ENCODE measurements around the gene KCNK1. TPM values are rescaled to one million over a fixed set of nuclear protein-coding genes. Genes with fewer than 3 reads are reported as not detected.

Gene KCNK1
- total RNA-seq, 6 experiments from 2014 or later = 1.1 to 7.6 (median 3.6) TPM

GRCh38 chr1:233620065-233620464 lies 6.2 kb downstream of the KCNK1 start:
- WGBS (ENCODE audit: insufficient coverage, low coverage, low lambda C conversion rate, missing lambda C conversion rate) = 88% methylated on average over 2 of the region's 2 CpGs
- DNase-seq = no peak
- no peaks in the 10 kb centered on the region for H3K27me3 ChIP-seq

DNA sequence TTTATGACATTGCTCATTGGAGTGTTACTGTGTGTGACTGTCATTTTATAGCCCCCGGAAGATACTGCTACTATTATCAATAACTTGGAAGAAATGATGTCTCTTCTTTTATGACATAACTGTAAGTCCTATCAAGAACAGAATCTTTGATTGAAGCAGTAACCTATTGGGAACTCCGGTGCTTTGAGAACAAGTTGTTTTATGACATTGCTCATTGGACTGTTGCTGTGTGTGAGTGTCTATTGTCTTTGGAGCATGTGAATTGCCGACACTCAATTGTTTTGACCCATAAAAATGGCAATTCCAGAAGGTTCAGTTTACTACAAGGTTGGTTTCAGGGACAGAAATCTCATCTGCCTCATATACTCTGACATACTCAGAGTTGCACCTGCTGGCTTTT lies 8.0 kb downstream of the KCNK1 start:
- no peak for ATAC-seq
- intact Hi-C loops (cut with DNase I) = no loop called here
- no peak overlapping the region for H3K27ac ChIP-seq

More at GRCh38 chr1:233620065-233620464, 6.2 kb downstream of the KCNK1 start:
- Histone ChIP-seq H3K36me3 (no peaks in the 10 kb centered on the region), H3K4me1 (no peaks in the 10 kb centered on the region), H3K27ac (no peak overlapping the region), H3K9me3 (no peaks in the 10 kb centered on the region), H3K4me3 (no peak overlapping the region)
- ATAC-seq = no peak
- intact Hi-C loops (cut with DNase I) = no loop called here
- TF ChIP-seq POLR2A (IDR thresholded peaks at IDR 0.05) = no peak
- TF ChIP-seq, protein P1, sequence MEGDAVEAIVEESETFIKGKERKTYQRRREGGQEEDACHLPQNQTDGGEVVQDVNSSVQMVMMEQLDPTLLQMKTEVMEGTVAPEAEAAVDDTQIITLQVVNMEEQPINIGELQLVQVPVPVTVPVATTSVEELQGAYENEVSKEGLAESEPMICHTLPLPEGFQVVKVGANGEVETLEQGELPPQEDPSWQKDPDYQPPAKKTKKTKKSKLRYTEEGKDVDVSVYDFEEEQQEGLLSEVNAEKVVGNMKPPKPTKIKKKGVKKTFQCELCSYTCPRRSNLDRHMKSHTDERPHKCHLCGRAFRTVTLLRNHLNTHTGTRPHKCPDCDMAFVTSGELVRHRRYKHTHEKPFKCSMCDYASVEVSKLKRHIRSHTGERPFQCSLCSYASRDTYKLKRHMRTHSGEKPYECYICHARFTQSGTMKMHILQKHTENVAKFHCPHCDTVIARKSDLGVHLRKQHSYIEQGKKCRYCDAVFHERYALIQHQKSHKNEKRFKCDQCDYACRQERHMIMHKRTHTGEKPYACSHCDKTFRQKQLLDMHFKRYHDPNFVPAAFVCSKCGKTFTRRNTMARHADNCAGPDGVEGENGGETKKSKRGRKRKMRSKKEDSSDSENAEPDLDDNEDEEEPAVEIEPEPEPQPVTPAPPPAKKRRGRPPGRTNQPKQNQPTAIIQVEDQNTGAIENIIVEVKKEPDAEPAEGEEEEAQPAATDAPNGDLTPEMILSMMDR (IDR thresholded peaks at IDR 0.05) = no peak

GRCh38 chr1:233624289-233624688 lies 10.4 kb downstream of the KCNK1 start:
- WGBS (ENCODE audit: insufficient coverage, low coverage, low lambda C conversion rate, missing lambda C conversion rate) = 100% methylated on average over 2 of the region's 3 CpGs
- ATAC-seq = no peak
- intact Hi-C loops (cut with DNase I) = no loop called here

More for the DNA sequence above, 8.0 kb downstream of the KCNK1 start:
- H3K4me3 ChIP-seq = no peak overlapping the region
- H3K9me3 ChIP-seq = no peaks in the 10 kb centered on the region
- WGBS (ENCODE audit: insufficient coverage, low coverage, low lambda C conversion rate, missing lambda C conversion rate) = 90% methylated on average over 3 of the region's 3 CpGs
- TF ChIP-seq, protein P1 (IDR thresholded peaks at IDR 0.05) = no peak
- no peak for TF ChIP-seq POLR2A (IDR thresholded peaks at IDR 0.05)
- no peaks in the 10 kb centered on the region for H3K27me3 ChIP-seq
- no peaks in the 10 kb centered on the region for H3K4me1 ChIP-seq
- no peak for DNase-seq
- H3K36me3 ChIP-seq = no peaks in the 10 kb centered on the region

GRCh38 chr1:233625087-233625486 lies 11.2 kb downstream of the KCNK1 start:
- H3K4me1 ChIP-seq = no peaks in the 10 kb centered on the region
- no peak for DNase-seq
- intact Hi-C loops (cut with DNase I) = no loop called here
- no peak overlapping the region for H3K27ac ChIP-seq
- 88% methylated on average over 2 of the region's 2 CpGs for WGBS (ENCODE audit: insufficient coverage, low coverage, low lambda C conversion rate, missing lambda C conversion rate)
- no peak for ATAC-seq
- TF ChIP-seq, protein P1 (IDR thresholded peaks at IDR 0.05) = no peak
- H3K9me3 ChIP-seq = no peaks in the 10 kb centered on the region
- H3K36me3 ChIP-seq = no peaks in the 10 kb centered on the region
- H3K4me3 ChIP-seq = no peak overlapping the region
- H3K27me3 ChIP-seq = no peaks in the 10 kb centered on the region

More at GRCh38 chr1:233624289-233624688, 10.4 kb downstream of the KCNK1 start:
- TF ChIP-seq POLR2A (IDR thresholded peaks at IDR 0.05) = no peak
- TF ChIP-seq, protein P1 (IDR thresholded peaks at IDR 0.05) = no peak
- Histone ChIP-seq H3K4me3 (no peak overlapping the region), H3K4me1 (no peaks in the 10 kb centered on the region), H3K9me3 (no peaks in the 10 kb centered on the region), H3K27ac (no peak overlapping the region), H3K36me3 (no peaks in the 10 kb centered on the region), H3K27me3 (no peaks in the 10 kb centered on the region)
- DNase-seq = no peak

- TF ChIP-seq POLR2A (IDR thresholded peaks at IDR 0.05) = no peak
- TF ChIP-seq, protein P1 (IDR thresholded peaks at IDR 0.05) = no peak
- H3K4me3 ChIP-seq = no peak overlapping the region
- intact Hi-C loops (cut with DNase I) = no loop called here
- no peaks in the 10 kb centered on the region for H3K4me1 ChIP-seq
- ATAC-seq (no peak), DNase-seq (no peak)
- no peaks in the 10 kb centered on the region for H3K27me3 ChIP-seq
- H3K36me3 ChIP-seq = no peaks in the 10 kb centered on the region
- WGBS (ENCODE audit: insufficient coverage, low coverage, low lambda C conversion rate, missing lambda C conversion rate) = 52% methylated on average over 4 of the region's 4 CpGs
- H3K27ac ChIP-seq = no peak overlapping the region
- no peaks in the 10 kb centered on the region for H3K9me3 ChIP-seq
These were observed 11.6 kb downstream of the KCNK1 start for GRCh38 chr1:233625510-233625981.
